K562 (cell line): Measurements from ENCODE around the gene PHYHD1. TPM values are rescaled to one million over a fixed set of nuclear protein-coding genes. Genes with fewer than 3 reads are reported as not detected.
A peak's percentile ranks its signal among the peaks of the same experiment; 100 is the strongest.

Experiments
- CBFA2T3 ChIP-seq: fragments of 450-650 bp; IDR thresholded peaks from 2 replicates; pipeline ENCODE4 v1.6.1; 2017
- CEBPB ChIP-seq: fragments of 450-650 bp; IDR thresholded peaks from 2 replicates; pipeline ENCODE4 v1.6.1; 2016; ENCODE audit warnings: missing genetic modification characterization, missing compliant biosample characterization
- ETS2 ChIP-seq: IDR thresholded peaks from 2 replicates; pipeline ENCODE4 v1.6.1; 2016; ENCODE audit warnings: borderline replicate concordance, missing genetic modification characterization, mild to moderate bottlenecking, moderate library complexity, missing compliant biosample characterization; ENCODE audit not compliant: poor library complexity, severe bottlenecking
- HDAC3 ChIP-seq: fragments of 450-650 bp; IDR thresholded peaks from 2 replicates; pipeline ENCODE4 v1.6.1; 2018; ENCODE audit warnings: borderline replicate concordance, mild to moderate bottlenecking, moderate library complexity; ENCODE audit not compliant: partially characterized antibody
- HMG20A ChIP-seq: fragments of 450-650 bp; formaldehyde crosslinking; conservative IDR thresholded peaks from 2 replicates; pipeline ENCODE4 v1.4.0; 2020; ENCODE audit warnings: mild to moderate bottlenecking, mixed read lengths
- MAFK ChIP-seq: IDR thresholded peaks from 2 replicates; pipeline ENCODE4 v1.6.1; 2011; ENCODE audit warnings: low read length, improper control_type of control experiment
- MECOM ChIP-seq: fragments of 250-450 bp; sonication (Bioruptor Pico); IDR thresholded peaks from 2 replicates; pipeline ENCODE4 v1.8.0; 2022; ENCODE audit warnings: inconsistent platforms
- NR2C2 ChIP-seq, 2 experiments: fragments of 200-800 bp in 1 of 2; sonication (Bioruptor generic) in 1 of 2; sonication (generic) in 1 of 2; formaldehyde crosslinking in 1 of 2; IDR thresholded peaks; 2 replicates each; pipeline versions ENCODE4 v1.6.1 to v1.8.0; 2016 to 2022; ENCODE audit warnings: mild to moderate bottlenecking in 1 of 2, missing compliant biosample characterization in 1 of 2, missing genetic modification characterization in 1 of 2, missing genetic modification reagents in 1 of 2
- PCBP2 ChIP-seq: fragments of 200-400 bp; formaldehyde crosslinking; IDR thresholded peaks from 2 replicates; pipeline ENCODE4 v1.6.1; 2018; ENCODE audit warnings: low read length, low read depth, mild to moderate bottlenecking, moderate library complexity; ENCODE audit not compliant: poor library complexity, severe bottlenecking
- PTBP1 ChIP-seq: fragments of 200-400 bp; formaldehyde crosslinking; IDR thresholded peaks from 2 replicates; pipeline ENCODE4 v1.6.1; 2017; ENCODE audit warnings: low read depth, low read length
- RFX5 ChIP-seq: IDR thresholded peaks from 2 replicates; pipeline ENCODE4 v1.6.1; 2011; ENCODE audit warnings: low read depth, mild to moderate bottlenecking, improper control_type of control experiment, low read length
- ZNF197 ChIP-seq: fragments of 200-800 bp; sonication (Bioruptor generic); IDR thresholded peaks from 2 replicates; pipeline ENCODE4 v1.6.1; 2016; ENCODE audit warnings: low read depth, missing genetic modification characterization, missing compliant biosample characterization
- polyA plus RNA-seq, 8 experiments: library from polyadenylated mRNA; depleted of rRNA in 4 of 8; stranded (reverse) in 5 of 8; unstranded in 3 of 8; fragments of >200 nt; fragmentation: Nextera tagmentation in 2 of 8; fragmentation: Illumina TruSeq in 1 of 8; extraction: Ambion mirVana in 2 of 8; extraction: Trizol in 1 of 8; gene quantifications; 2 replicates each; pipeline versions ENCODE4 v1.2.1 to v1.2.3, GENCODE V29; 2011 to 2014; ENCODE audit warnings: inconsistent platforms in 1 of 8, missing spikeins in 1 of 8
- total RNA-seq, 7 experiments: library from RNA; depleted of rRNA in 6 of 7; stranded (reverse); fragments of >200 nt in 6 of 7; fragmentation: Illumina TruSeq in 2 of 7; extraction: Trizol in 2 of 7; gene quantifications; 2 replicates each; pipeline versions ENCODE4 v1.2.1 to v1.2.3, GENCODE V29; 2011 to 2021; ENCODE audit warnings: low replicate concordance in 1 of 7
- TF ChIP-seq, protein P1 (sequence below): fragments of 450-650 bp; IDR thresholded peaks from 2 replicates; pipeline ENCODE4 v1.6.1; 2018; ENCODE audit warnings: mild to moderate bottlenecking, low read depth; ENCODE audit not compliant: partially characterized antibody
- TF ChIP-seq, protein P2 (sequence below): fragments of 450-650 bp; IDR thresholded peaks from 2 replicates; pipeline ENCODE4 v1.6.1; 2016; ENCODE audit warnings: low read depth, mild to moderate bottlenecking, moderate library complexity
- TF ChIP-seq, protein P3 (sequence below), 2 experiments: fragments of 450-650 bp in 1 of 2; sonication (generic) in 1 of 2; formaldehyde crosslinking; conservative IDR thresholded peaks; 2 replicates each; pipeline versions ENCODE4 v1.4.0 to v1.8.1; 2020 to 2022; ENCODE audit warnings: mild to moderate bottlenecking in 1 of 2, missing genetic modification reagents in 1 of 2
- TF ChIP-seq, protein P4 (sequence below): fragments of 450-650 bp; formaldehyde crosslinking; conservative IDR thresholded peaks from 2 replicates; pipeline ENCODE4 v1.4.0; 2022; ENCODE audit warnings: mild to moderate bottlenecking, missing genetic modification characterization
- TF ChIP-seq, protein P5 (sequence below): fragments of 250-450 bp; sonication (Bioruptor Pico); IDR thresholded peaks from 2 replicates; pipeline ENCODE4 v1.8.0; 2022; ENCODE audit warnings: moderate library complexity, mild to moderate bottlenecking, inconsistent platforms

The PHYHD1 gene
- total and polyA plus RNA-seq, 9 of the 15 experiments (the other 6 are each of a cell fraction or from before 2014, with no cell fraction given) = 0.36 to 1.3 (median 0.80) TPM

DNA sequence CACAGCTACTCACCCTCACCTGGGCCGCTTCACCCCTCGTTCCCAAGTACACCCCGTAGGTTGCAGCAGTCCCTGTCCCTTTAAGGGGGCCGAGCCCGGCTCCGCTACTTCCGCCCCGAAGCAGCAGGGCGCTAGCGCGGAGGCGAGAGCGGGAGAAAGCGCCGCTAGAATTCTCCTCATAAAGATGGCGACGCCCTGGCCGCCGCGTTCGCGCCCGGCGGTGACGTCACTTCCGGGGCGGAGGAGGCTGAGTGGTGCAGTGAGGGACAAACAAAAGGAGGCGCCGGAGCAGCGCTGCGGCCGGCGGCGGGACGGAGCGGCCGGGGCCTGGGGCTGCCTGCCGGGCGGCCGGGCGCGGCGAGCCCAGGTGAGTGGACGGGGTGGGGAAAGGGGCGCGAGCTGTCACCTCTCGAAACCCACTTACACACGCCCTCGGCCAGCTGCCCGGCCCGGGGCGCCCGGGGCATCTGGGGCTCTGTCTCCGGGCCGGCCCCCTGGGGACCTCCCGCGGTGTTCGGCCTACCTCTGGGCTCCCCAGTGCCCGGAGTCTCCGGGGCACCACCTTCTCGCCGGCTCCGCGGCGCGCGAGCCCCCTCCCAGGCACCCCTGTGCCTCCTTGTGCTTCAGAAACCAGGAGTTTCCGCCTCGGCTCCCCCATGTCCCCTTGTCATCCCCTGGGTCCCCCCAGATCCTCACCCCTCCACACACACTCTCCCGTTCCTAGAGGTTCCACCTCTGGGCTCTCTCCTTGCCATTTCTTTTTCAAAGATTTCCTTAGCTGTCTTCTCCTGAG is 38.7 kb upstream of the PHYHD1 start, which contains the start of the genes KYAT1 and LRRC8A (continued):
- TF ChIP-seq, protein P1, sequence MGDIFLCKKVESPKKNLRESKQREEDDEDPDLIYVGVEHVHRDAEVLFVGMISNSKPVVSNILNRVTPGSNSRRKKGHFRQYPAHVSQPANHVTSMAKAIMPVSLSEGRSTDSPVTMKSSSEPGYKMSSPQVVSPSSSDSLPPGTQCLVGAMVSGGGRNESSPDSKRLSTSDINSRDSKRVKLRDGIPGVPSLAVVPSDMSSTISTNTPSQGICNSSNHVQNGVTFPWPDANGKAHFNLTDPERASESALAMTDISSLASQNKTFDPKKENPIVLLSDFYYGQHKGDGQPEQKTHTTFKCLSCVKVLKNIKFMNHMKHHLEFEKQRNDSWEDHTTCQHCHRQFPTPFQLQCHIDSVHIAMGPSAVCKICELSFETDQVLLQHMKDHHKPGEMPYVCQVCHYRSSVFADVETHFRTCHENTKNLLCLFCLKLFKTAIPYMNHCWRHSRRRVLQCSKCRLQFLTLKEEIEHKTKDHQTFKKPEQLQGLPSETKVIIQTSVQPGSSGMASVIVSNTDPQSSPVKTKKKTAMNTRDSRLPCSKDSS = no peak
- TF ChIP-seq RFX5 (no peak), ETS2 (tag) (no peak), HDAC3 (no peak), PTBP1 (no peak), CBFA2T3 (no peak), NR2C2 (CRISPR knock-in tag; IDR thresholded peaks at IDR 0.05) (no peak), NR2C2 (tag; IDR thresholded peaks at IDR 0.05) (peak; percentile 83; the same call in 1 of the 2 replicates), HMG20A (CRISPR knock-in tag) (no peak), MAFK (no peak), MECOM (CRISPR knock-in tag) (no peak), CEBPB (no peak), PCBP2 (no peak), ZNF197 (no peak)
- TF ChIP-seq, protein P2, sequence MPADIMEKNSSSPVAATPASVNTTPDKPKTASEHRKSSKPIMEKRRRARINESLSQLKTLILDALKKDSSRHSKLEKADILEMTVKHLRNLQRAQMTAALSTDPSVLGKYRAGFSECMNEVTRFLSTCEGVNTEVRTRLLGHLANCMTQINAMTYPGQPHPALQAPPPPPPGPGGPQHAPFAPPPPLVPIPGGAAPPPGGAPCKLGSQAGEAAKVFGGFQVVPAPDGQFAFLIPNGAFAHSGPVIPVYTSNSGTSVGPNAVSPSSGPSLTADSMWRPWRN = no peak
- TF ChIP-seq, protein P3, sequence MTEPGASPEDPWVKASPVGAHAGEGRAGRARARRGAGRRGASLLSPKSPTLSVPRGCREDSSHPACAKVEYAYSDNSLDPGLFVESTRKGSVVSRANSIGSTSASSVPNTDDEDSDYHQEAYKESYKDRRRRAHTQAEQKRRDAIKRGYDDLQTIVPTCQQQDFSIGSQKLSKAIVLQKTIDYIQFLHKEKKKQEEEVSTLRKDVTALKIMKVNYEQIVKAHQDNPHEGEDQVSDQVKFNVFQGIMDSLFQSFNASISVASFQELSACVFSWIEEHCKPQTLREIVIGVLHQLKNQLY (CRISPR knock-in tag; conservative IDR thresholded peaks at IDR 0.05) = no peak
- TF ChIP-seq, protein P4, sequence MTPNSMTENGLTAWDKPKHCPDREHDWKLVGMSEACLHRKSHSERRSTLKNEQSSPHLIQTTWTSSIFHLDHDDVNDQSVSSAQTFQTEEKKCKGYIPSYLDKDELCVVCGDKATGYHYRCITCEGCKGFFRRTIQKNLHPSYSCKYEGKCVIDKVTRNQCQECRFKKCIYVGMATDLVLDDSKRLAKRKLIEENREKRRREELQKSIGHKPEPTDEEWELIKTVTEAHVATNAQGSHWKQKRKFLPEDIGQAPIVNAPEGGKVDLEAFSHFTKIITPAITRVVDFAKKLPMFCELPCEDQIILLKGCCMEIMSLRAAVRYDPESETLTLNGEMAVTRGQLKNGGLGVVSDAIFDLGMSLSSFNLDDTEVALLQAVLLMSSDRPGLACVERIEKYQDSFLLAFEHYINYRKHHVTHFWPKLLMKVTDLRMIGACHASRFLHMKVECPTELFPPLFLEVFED = no peak
- TF ChIP-seq, protein P5, sequence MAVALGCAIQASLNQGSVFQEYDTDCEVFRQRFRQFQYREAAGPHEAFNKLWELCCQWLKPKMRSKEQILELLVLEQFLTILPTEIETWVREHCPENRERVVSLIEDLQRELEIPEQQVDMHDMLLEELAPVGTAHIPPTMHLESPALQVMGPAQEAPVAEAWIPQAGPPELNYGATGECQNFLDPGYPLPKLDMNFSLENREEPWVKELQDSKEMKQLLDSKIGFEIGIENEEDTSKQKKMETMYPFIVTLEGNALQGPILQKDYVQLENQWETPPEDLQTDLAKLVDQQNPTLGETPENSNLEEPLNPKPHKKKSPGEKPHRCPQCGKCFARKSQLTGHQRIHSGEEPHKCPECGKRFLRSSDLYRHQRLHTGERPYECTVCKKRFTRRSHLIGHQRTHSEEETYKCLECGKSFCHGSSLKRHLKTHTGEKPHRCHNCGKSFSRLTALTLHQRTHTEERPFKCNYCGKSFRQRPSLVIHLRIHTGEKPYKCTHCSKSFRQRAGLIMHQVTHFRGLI (CRISPR knock-in tag) = no peak
